NOMO-1 (cell line): ENCODE data around the gene DAPK3.
"Not testable (repeated sequence)": the region's sequence is repeated elsewhere in the genome, so short reads cannot be mapped to it uniquely, and the experiment has no call there.

Experiments used
- DNase-seq, 2 experiments: peaks; one replicate each; lab custom pipeline; 2025; ENCODE audit not compliant: unreplicated experiment in 2 of 2; lab: John Stamatoyannopoulos, UW

The DAPK3 gene

DNA sequence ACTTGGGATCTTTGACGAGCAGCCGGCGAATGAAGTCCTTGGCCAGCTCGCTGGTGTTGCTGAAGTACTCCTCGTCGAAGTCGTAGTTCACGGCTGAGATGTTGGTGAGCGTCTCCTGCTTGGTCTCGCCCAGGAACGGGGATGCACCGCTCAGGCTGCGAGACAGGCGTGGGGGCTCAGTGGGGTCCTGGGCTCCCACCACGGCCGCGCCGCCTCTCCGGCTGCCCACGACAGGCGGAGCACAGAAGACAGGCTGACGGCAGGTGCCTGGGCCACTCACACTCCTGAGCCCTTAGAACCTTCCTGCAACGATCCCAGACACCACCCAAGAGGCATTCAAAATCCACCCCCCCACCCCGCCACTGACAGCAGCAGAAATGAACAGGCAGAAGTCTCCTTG, 9.9 kb downstream of the DAPK3 start:
- DNase-seq = no peak

DNA sequence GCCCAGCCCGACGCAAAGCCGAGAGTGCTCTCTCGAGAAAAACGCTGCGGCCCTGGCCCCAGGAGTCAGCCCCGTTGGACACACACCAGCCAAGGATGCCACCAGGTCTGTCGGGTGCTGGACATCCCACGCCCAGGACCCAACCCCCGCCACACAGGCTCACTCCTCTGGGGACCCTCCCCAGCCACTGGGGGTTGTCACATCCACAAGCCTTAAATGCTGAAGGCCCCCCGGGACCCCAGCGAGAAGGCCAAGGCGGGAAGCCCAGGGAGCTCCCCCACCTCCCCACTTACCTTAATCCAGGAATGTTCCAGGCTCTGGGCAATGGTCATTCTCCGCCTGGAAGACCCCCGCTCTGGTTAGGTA, 11.2 kb downstream of the DAPK3 start:
- DNase-seq = no peak

DNA sequence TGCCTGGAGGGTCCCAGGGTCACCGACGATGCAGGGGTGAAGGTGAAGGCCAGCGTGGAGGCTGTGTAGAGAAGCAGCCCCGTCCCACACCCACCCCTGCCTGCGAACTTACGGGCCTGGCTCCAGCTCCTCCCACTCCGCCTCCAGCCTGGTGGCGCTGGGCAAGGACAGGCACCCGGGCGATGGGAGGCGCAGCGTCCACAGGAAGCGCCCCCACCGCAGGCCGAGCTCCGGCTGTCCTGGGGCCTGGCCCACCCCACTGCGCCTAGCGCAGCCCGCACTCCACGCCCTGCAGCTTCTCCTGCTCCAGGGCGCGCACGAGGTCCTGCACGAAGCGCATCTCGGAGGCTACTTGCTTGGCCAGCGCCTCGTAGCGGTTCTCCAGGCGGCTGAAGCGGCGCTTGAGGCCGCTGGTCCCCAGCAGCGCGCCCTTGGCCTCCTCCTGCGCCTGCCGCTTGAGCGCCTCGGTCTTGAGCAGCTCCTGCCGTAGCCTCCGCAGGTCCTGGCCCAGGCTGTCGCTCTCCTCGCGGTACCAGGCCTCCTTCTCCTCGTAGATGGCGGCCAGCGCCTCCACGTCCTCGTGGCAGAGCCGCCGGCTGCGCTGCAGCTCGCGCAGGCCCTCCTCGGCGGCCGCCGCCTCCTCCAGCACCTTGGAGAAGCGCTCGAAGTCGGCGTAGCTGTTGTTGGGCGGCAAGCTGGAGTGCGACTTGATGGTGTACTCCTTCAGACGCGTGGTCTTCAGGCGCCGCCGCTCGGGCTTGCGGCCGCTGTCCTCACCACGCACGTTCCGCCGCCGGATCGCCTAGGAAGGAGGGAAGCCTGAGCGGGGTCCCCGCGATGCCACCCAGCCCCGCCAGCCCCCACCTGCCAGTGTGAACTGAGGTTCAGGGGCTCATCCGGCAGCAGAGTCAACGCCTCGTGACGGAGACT, 11.8 kb downstream of the DAPK3 start:
- no peak for DNase-seq

DNA sequence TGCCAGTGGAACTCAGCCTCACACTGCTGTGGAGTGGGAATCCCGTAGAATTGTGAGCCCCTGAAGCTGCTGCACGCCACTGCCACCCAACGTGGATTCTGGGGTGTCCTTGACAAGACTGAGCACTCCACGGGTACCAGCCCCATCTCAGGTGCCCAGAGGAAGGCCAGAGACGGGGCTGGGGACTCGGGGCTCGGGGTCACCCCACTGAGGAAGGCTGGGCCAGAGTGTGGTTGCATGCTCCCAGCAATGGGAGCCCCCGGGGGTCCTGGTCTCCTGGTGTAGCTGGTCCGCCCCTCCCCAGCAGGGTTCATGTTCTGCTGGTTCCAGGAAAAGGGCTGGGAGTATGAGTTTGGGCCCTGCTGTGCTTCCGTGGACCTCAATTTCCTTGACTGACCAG, 15.2 kb downstream of the DAPK3 start:
- DNase-seq = no peak

DNA sequence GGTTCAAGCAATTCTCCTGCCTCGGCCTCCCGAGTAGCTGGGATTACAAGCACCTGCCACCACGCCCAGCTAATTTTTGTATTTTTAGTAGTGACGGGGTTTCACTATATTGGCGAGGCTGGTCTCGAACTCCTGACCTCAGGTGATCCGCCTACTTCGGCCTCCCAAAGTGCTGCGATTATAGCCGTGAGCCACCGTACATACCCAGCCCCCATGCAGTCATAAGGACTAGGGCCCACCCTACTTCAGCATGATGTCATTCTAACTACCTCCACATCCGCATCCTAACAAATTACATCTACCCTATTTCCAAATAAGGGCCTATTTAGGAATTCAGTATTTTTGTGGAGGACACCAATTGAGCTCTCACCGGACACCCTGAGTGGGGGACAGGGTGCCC, 15.6 kb downstream of the DAPK3 start:
- not testable (repeated sequence) for DNase-seq

DNA sequence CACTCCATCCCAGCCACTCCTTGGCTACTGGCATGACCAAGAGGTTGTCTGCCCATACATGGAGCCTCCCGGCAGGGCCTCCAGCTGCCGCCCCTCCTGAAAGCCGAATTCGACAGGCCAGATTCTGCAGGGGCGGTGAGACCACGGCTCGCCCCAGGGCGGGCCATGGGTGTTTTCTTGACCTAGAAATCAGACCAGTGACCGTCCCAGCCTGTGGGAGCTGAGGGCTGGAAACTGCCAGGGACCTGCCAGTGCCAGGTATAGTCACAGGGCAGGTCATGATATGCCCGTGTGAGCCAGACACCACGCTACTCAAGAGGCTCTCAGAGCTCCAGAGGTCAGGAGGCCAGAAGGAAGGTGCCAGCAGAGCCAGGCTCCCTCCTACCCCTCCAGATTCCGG, 16.8 kb downstream of the DAPK3 start:
- DNase-seq = no peak

DNA sequence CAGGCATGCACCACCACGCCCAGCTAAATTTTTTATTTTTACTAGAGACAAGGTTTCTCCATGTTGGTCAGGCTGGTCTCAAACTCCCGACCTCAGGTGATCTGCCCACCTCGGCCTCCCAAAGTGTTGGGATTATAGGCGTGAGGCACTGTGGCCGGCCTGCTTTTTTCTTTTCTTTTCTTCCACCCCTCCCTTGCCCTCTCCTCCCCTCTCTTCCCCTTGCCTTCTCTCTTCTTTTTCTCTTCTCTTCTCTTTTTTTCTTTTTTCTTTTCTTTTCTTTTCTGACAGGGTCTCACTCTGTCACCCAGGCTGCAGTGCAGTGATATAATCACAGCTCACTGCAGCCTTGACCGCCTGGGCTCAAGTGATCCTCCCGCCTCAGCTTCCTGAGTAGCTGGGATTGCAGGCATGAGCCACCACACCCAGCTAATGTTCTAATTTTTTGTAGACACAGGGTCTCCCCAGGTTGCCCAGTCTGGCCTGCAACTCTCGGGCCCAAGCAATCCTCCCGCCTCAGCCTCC, 18.1 kb downstream of the DAPK3 start:
- DNase-seq = not testable (repeated sequence)

DNA sequence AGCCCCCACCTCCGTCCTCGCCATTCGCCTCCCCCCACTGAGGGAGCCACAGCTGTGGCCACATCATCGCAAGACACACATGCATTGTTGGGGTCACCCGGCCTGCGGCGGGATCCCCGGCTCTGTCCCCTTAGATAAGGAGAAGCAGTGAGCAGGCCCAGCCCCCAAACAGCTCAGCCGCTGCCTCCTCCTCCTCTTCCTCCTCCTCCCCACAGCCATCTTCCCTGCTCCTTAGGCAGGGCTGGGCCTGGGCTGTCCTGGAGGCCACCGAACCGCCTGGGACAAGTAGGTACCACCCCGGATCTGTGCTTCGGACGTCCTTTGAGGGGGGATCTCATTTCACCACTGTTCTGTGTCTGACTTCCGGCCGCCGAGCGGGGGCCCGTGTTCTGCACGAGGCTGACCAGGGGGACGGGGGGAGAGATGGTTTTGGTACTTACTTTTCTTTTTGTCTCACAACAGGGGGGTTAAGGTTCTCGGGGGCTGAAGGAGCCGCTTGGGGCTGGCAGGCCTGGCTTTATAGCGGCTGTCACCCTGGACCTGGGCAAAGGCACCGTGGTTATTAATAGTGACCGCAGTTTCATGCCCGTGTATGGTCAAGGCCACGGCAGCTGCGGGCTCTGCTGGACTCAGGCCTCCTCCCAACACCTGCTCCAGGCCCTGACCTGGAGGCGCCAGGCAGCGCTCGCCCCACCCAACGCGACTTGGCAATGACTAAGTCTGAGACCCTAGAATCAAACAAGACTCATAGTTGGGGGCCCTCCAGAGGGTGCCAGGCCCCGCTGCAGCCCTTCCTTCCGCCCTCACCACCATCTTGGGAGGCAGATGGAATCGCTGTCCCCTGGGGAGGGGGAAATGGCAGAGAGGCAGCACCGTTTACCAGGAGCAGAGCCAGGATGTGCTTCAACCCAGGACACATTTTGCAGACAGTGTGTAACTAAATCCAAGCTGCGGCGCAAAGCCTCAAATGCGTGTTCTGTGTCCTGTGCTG, 19.7 kb downstream of the DAPK3 start:
- DNase-seq = no peak

DNA sequence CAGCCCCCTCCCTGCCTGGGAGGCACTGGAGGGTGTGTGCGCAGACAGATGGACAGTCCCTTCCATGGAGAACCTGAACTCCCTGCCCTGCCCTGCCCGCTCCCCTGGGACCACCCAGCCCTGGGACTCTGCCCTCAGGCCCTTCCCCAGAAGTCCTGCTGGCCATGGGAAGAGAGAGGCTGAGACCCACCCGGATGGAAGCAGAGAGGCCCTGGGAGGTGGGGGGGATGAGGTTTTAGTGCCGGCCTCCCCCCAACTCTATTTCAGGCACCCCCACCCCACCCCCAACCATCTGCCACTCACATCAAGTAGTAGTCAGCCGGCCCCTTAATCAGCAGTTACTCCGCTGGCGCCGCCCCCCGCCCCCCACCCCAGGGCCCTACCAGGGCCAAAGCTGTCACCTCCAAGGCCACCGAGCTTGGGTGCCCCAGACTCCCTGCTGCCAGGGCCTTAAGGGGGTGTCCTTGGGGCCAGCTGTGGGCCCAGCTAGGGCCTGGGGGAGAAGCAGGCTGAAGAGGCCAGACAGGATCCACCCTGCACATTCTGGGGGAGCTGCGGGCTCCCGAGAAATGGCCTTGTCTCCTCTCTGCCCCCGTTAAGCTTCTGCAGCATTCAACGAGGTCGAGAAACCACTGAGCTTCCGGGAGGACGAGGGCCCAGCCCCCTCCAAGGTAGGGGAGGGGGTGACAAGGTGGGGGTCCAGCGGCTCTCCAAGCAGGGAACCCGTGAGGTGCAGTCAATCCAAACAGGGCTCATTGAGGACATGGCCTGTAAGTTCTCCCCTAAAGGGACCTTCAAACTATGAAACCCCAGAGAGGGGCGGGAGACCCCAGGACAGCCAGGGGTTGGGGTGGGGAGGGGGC, 20.7 kb downstream of the DAPK3 start:
- DNase-seq = no peak

DNA sequence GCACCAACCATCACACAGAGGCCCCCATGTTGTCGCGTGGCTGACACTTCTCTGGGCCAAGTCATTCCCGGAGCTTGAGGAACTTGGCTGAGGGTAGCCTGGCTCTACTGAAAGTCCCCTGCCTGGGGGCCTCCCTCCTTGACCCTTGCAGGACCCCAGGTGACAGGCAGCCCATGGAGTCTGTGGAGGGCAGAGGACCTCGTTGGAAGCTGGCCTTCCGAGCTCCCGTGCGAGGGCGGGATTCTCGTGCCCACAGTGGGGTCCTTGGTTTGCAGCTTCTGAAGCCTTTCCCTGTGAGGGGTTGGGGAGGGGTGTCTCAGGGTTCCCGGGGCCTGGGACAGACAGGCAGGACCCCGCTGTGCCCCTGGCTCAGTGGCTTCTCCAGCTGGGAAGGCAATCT, 21.6 kb downstream of the DAPK3 start:
- DNase-seq = no peak

DNA sequence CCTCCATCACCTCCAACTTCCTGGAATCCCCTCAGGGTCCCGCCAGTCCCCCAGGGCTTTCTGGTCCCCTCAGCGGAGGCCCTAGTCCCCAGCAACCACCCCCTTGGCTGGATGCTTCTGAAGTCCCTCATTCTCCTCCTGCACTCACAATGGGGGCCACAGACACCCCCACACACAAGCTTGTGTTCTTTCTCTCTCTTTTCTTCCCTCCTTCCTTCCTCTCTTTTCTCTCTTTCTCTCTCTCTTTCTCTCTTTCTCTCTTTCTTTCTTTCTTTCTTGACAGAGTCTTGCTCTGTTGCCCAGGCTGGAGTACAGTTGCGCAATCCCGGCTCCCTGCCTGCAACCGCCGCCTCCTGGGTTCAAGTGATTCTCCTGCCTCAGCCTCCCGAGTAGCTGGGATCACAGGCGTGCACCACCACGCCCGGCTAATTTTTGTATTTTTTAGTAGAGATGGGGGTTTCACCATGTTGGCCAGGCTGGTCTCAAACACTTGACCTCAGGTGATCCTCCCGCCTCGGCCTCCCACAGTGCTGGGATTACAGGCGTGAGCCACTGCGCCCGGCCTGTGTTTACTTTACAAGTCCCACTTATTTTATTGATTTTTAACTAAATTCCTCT, 23.5 kb downstream of the DAPK3 start:
- not testable (repeated sequence) for DNase-seq

DNA sequence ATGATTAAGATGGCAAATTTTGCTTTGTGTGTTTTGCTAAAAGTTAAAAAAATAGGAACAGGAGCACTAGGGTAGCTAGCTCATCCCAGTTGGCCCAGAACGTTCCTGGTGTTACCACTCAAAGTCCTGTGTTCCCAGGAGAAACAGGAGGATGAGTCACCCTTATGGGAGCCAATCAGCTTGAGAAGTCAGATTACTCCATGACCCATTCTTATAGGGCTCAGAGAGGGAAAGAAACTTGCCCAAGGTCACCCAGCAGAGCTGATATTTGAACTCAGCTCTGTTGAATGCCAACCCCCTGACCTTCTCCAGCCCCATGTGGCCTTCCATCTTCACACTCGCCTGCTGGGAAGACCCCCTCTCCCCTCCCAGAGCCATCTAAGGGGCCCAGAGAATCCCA, 25.1 kb downstream of the DAPK3 start:
- no peak for DNase-seq

DNA sequence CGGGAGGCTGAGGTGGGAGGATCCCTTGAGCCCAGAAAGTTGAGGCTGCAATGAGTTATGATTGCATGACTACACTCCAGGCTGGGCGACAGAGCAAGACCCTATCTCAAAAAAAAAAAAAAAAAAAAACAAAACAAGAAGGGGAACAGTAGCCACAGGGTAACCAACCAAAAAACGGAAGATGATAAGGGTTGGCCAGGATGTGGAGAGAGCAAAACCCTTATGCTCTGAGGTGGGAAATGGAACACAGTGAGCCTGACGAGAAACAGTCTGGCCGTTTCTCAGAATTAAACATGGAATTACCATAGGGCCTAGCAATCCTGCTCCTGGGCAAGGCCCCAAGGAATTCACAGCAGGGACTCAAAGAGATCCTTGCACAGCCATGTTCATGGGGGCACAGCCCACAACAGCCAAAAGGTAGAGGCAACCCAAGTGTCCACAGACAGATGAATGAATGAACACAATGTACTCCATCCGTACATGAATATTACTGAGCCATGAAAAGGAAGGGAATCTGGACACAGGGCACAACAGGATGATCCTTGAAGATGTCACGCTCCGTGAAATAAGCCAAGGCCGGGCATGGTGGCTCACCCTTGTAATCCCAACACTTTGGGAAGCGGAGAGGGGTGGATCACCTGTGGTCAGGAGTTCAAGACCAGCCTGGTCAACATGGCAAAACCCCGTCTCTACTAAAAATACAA, 26.7 kb downstream of the DAPK3 start:
- DNase-seq = no peak

DNA sequence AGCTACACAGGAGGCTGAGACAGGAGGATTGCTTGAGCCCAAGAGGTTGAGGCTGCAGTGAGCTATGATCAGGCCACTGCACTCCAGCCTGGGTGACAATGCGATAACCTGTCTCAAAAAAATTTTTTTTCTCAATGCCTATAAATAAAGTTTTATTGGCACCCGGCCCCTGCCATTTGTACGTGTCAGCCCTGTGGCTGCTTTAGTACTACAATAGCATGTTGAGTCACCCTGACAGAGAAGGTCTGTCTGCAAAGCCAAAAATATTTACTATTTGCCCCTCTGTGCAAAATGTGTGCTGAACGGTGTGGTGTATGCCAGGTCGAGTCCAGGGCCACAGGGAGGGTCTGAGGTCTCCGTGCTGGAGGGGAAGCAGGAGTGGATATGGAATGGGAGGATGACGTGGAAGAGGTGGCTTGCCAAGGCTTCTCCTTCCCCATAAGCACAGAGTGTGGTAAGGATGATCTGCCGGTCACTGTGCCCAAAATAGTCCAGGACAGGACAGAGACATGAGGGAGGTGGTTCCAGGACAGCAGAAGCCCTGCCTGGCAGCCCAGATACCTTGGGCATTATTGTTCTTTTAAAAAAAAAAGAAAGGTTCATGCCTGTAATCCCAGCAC, 28.0 kb downstream of the DAPK3 start:
- no peak for DNase-seq

DNA sequence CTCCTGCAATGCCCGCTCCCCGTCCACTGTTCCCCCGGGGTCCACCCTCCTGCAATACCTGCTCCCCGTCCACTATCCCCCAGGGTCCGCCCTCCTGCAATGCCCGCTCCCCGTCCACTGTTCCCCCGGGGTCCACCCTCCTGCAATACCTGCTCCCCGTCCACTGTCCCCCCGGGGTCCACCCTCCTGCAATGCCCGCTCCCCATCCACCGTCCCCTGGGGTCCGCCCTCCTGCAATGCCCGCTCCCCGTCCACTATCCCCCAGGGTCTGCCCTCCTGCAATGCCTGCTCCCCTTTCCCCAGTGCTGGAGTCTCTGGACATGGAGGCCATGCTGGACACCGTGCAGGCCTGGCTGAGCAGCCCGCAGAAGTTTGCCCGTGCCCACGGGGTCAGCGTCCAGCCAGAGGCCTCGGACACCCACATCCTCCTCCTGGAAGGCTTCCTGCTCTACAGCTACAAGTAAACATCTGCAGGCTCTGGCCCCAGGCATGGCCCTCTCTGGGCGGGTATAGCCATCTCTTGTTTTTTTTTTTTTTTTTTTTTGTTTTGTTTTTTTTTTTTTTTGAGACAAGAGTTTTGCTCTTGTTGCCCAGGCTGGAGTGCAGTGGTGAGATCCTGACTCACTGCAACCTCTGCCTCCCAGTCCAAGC, 32.5 kb downstream of the DAPK3 start:
- DNase-seq = not testable (repeated sequence)

DNA sequence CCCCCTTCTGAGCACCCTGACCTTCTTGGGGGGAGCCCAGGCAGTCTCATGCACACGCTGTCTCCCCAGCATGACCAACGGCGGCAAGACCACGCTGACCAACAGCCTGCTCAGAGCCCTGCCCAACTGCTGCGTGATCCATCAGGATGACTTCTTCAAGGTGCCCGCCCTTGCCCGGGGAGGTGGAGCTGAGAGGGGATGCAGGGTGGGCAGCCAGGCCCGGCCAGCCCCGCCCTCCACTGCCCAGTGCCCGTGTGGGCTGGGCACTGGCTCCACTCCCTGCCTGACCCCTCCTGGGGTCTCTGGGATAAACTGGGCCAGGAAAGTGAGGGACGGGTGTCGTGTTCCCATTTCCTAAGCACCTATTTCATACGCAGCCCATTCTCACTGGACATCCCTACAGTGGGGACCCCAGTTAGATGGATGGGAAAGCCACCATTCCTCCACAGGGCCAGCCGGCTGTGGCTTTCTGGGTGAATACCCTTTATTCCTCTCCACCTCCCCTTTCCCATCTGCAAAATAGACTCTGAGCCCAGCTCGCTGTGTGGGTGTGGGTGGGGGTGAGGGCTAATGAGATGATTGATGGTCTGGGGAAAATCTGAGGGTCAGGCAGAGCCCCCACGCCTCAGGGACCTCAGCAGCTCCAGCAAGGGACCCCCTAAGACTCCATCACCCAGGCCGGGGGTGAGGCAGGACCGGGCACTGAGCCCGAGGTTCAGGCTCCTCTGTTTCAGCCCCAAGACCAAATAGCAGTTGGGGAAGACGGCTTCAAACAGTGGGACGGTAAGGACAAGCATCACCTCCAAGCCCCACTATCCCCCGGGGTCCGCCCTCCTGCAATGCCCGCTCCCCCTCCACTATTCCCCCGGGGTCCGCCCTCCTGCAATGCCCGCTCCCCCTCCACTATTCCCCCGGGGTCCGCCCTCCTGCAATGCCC, 34.1 kb downstream of the DAPK3 start:
- DNase-seq = no peak
